GM21367 (cell line): ENCODE data around the gene SFTPD.

Experiments used
- ATAC-seq: cut with Tn5 transposase; IDR thresholded peaks from one replicate; pipeline ENCODE4 v1.9.1; 2021; ENCODE audit not compliant: unreplicated experiment

The SFTPD gene

DNA sequence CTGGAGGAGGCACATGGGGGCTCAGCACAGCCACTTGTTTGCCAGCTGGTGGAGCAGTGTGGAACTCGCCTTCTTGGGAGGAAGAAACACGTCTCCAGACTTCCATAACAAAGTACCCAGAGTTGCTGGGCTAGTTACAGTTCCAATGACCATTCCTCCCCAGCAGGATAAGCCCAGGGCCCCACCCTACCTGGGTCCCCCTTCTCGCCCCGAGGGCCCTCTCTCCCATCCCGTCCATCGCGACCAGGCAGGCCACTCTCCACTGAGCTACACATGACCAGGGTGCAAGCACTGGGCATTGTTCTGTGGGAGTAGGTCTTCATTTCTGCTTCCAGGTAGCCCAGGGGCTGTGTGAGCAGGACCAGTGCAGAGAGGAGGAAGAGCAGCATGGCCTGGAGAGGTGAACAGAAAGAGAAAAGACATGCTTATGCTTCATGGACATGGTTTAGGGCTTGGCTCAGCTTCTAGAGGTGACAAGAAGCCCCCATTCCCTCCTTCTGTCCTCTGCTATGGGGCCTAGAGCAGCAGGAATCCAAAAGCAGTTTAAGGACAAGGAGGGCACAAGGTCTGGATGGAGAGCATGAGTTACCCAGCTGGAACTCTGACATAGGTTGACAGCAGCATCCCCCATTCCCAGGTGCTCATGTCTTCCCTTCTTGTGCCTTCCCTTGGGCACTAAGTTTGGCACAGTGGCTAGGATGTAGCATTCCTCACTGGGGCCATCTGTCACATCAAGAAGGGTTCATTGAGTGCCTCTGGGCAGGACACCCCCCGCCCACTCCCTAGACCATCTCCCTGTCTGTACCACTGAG lies 2.4 kb downstream of the SFTPD start:
- no peak for ATAC-seq

DNA sequence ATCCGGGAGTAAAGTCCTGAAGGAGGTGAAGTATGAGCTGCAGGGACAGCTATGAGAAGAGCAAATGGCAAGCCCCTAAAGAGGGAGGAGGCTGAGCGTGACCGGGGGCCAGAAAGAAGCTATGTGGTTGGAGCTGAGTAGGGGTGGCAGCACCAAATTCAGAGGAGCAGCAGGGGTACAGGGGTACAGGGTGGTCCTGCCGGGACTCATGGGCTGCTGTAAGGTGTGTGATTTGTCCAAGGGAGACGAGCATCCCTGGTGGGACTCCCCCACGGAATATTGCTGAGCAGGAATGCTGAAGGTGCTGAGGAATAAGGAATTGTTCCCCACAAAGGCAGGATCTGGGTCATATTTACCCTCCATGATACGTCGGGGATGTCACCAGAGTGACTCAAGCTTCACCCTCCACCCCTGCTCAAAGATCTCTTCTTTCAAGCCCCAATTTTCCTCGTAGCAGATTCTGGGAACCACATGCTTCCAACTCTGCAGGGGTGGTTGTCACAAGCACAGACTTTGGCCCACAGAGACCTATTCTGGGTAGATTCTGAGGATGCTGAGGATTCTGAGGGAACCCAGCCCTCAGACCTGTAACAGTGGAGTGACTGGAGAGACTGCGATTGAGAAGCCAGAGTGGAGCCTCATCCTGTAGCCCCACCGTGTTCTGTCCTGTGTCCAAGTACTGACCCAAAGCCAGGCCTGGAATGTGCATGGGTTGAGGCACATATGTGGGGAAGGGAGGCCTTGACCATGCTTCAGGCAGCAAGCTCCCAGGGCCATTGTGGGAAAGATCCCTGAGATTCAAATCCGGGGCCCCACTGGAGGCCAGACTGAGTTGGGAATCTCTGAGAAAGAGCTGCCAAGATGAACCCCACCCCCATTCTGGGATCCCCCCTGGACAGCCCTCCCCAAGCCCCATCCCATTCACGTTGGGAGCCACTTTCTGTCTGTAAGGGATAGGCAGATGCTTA lies 4.2 kb downstream of the SFTPD start:
- no peak for ATAC-seq

DNA sequence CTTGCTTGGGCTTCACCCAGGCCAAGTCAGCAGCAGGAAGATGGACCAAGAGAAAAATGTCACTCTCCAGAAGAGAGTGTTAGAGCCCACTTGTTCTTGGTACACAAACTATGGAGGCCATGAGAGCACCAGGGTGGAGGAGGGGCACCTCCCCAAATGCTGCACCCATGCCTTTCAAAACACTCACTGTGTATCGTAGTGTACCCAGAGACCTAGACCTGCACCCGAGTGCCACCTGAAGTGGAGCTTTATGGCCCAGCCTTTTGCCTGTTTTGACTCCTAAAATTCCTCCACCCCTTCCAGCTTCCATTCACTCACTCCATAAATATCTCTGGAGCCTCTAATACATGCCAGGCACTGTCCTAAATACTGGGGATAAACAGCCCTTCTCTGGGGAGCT lies 5.0 kb downstream of the SFTPD start:
- no peak for ATAC-seq

DNA sequence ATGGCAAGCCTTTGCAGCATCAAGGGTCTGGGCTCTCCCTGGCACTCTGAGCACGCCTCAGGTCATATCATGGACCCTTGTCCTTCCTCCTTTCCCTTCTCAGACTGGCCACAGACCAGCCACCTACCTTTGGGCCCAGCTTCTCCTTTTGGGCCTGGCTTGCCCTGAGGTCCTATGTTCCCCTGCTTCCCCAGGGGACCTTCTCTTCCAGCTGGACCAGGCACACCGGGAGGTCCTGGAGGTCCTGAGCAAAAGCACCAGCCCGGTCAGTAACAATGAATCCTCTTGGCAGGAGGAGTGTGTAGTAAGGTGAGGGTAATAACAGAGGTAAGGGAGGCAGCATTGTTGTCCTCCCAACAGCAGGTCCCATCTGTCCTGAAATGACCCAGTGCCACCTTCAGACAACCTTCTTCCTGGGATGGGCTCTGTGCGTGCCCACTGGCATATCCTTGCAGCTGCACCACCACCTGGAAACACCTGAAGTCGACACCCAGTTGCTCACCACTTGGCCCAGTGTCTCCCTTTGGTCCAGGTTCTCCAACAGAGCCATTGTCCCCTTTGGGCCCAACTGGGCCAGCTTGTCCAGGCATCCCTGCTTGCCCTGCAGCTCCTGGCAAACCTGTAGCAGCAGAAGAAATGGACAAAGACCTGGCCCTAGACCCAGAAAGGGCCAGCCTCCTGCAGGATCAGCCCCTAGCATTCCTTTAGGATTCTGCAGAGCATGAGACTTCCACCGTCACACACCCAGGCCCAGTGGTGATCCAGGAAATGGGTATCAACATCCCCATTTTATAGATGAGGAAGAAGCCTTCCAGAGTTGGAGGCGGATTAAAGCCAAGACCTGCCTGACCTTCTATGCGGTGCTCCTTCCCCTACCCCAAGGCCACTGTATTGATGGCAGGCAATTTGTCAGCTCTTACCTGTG lies 6.4 kb downstream of the SFTPD start:
- no peak for ATAC-seq

DNA sequence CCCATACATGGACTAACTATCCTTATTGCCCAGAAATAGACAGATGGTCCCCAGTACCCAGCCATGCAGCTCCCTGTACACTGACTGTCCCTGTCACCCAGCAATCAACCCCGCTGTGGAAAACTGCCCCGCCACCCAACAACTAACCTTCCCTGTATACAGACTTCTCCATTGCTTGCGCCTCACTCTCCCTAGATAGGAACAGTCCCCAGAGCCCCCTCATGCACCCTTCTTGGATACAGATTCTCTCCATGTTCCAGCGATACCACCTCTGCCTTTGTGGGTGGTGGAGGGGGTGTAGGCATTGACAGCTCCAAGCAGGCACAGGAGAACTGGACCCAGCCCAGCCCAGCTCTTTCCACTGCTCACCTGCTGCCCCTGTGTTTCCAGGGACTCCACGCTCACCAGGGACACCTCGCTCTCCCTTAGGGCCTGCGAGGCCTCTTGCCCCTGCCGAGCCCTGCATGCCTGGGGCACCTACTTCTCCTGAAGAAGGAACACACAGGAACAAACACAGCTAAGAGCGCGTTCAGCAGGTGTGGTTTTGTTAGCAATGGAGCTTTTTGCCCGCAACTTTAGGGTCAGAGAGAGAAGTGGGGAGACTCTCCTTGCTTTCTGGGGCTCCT lies 7.2 kb downstream of the SFTPD start:
- no peak for ATAC-seq

DNA sequence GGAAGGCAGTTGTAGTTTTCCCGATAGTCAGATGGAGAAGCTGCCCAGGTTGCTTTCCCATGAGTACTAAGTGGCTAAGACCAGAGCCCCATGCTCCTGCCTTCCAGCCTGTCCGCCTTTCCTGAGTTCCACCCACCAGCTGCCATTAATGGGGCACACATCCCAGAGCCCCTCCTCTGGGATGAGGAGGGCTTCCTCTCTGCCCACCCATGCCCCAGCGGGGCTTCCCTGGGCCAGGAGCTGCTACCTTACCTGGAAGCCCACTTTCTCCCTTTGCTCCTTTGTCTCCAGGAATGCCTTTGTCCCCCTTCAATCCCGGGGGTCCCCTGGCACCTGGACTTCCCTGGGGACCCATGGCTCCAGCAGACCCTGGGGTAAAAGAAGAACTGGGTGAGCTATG lies 7.8 kb downstream of the SFTPD start:
- ATAC-seq, result no peak

DNA sequence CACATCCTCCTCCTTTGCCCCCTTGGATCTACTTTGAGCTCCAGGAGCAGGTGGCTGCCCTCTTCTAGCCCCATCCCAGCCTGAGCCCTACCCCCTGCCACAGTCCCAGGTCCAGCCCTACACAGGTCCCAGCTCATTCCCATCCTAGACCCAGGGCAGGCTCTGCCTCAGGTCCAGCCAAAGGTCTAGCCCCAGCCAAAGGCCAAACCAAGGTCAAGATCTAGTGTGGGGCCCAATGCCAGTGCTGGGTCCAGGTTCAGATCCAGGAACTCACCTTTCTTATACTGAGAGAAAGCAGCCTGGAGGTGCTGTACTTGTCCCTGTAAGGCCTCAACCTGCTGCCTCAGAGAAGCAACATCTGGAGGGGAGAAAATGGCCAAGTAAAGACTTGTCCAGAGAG lies 8.5 kb downstream of the SFTPD start:
- no peak for ATAC-seq

DNA sequence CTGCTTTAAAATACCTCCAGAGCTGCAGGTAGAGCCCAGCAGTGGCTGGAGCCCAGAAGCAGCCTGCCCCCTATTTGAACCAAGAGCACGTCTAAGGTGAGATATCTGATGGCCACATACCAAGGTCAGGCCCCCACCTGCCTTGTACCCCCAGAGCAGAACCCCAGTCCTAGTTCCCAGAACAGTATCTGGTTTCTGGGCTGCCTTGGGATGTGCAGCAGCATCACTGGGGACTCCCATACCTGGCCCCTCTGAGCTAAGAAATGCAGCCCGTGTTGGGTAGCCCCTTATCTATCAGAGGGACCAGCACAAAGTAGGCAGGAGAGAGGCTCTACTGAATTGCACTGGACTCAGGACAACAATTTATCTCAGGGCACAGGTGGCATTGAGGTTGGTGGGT lies 8.9 kb downstream of the SFTPD start:
- ATAC-seq, result no peak

DNA sequence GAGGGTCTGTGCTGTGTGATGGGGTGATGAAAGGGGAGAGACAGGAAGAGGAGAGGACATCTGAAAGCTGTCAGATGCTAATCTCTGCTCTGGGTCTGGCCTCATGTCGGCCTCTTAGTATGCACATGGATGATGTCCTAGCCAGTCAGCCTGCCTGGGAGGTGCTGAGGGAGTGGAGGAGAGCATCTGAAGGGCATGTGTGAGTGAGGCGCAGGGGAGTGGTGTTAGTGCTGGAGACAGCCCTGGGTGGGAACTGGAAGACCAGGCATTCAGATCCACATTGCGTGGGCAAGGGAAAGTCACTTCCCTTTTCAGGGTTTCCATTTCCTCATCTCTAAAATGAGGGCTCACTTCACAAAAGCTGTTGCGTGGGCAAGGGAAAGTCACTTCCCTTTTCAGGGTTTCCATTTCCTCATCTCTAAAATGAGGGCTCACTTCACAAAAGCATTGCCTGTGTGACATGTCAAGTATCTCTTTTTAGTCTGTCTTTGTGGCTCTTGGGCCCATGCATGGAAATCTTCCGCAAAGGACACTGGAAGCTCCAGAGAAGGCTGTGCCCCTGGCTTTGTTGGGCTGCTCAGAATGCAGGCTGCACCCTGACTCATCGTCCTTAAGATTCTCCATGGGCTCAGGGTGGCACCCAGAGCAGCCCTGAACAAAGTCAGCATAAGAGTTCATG lies 10.0 kb downstream of the SFTPD start:
- peak; percentile 57 for ATAC-seq

DNA sequence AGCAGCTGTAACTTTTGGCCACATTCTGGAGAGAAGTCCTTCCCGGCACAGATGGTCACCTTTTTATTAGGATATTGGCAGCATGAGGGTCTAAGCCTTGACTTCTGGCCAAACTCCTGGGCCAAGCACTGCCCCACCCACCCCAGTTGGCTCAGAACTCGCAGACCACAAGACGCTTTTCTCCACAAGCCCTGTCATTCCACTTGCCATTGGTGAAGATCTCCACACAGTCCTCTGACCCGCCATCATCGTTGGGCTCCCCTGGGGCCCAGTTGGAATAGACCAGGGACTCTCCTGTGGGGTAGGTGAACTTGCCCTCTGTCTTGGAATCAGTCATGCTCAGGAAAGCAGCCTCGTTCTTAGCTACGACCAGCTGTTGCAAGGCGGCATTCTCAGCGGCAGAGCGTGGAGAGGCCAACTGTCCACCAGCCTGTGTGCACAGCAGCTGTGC lies 11.2 kb downstream of the SFTPD start:
- no peak for ATAC-seq

DNA sequence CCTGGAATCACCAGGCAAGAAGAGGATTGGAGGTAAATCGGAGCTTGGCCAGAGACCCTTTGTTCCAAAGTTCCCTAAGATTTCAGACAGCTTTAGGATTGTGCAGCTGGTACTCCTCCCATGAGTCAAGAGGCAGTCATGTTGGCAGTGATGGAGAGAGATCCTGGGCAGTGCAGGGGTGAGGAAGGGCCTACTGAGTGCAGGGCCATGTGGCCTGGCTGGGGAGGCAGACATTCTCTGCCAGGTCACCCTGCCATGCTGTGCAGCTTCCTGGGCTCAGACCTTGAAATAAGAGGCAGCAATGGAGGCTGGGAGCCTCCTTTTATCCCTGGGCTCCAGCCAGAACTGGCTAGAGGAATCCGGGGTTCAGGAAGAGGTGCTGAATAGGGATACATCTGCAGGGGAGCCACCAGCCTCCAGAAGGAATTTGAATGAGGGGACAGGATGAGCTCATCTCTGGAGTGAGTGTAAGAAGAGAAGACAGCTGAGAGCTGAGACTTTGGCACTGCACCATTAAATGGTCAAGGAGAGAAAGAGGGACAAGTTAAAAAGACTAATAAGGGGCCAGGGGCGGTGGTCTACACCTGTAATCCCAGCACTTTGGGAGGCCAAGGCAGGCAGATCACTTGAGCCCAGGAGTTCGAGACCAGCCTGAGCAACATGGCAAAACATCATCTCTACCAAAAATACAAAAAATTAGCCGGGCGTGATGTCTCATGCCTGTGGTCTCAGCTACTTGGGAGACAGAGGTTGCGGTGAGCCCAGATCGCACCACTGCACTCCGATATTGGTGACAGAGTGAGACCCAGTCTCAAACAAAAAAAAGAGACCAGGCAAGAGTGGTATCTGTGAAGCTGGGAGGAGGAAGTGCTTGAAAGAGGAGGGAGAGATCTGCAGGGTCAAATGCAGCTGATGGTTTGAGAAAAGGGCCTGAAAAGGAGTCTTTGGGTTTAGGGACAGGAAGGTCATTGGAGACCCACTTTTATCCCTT lies 12.0 kb downstream of the SFTPD start:
- ATAC-seq, result no peak

DNA sequence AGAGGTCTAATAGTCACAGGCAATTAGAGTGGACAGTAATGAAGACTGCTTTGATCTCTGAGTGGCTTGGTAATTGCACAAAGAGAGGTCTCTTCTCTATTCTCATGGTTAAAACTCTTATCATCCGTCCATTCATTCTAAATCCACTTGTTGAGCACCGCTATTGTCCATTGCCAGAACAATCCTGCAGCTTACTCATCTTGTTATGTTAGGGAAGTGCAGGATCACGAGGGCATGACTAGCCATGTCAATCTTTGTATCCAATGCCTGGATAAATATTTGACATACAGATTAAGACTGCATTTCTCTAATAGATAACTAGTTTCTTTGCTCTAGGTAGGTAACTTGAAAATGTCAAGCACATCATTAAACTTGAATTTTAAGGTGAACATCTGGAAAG lies 14.9 kb downstream of the SFTPD start:
- no peak for ATAC-seq

DNA sequence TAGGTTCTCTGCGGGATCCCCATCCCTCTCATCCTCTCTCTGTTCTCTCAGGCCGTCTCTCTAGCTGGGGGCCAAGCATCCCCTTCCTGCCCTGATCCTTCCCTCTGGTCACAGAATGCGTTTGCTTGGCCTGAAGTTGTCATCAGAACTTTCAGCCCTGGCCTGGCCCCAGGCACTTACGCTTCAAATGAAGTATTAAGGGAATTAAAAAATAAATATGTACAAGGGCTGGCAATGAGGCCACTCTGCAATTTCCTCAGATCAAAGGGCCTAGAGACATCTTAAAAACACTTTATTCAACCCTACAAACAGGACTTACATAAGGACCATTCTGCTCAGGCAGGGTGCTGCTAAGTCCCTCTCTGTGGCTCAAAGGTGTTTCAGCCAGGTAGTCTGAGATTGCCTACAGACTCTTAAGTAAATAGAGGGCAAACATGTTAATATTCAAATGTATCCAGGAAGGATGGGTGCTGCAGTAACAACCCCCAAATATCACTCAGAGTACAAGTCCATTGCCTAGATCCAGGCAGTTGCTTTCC lies 16.0 kb downstream of the SFTPD start:
- no peak for ATAC-seq

DNA sequence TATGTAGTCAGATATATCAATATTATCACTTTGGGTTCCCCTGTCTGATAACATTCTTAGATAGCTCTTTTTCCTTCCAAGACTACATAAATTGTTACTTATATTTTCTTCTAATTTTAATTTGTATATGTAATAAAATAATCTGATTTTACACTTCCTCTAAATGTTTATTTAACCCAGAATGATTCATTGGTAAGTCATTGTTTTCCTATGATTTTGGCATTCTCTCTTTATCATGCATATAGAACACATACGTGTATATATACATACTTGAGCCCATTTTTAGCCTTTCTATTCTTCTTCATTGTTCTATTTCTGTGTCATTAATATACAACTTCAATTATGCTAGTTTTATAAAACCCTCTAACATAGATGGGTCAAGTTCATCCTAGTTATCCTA lies 16.6 kb downstream of the SFTPD start:
- no peak for ATAC-seq

DNA sequence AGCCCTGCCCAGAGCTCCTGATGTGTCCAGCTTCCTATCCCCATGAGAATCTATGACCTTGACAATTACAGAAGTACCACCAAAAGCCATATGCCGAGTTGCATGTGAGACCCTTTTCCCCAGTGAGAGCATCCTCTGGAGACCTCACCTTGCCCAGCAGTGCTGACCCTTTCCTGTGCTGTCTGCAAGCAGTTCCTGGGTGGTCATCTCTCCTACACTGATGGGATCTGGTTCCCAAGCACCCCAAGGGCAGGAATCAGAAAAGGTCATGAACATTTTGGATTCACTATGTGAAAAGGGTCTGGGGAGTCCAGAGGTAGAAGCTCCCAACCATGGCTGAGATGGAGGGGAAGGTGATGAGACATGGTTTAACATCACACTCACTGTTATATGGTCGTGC lies 18.2 kb downstream of the SFTPD start:
- ATAC-seq, result no peak

DNA sequence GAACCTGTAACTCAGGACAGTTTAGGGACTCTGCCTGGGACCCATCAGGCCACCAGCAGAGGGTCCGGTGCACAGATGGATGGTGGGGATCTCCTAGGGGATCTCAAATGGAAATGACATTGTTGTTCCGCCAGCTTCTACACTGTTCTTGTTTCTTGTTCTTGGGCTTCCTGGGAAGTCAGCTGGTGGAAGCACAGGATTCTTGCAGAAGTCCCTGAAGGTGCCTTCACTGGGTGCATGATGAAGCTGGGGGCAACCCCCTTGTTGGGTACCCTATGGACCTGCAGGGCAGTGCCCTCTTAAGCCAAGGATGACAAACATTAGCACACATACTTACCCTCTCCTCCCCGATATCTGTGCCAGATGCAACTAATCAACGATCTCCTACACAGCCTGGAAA lies 18.6 kb downstream of the SFTPD start:
- ATAC-seq, result no peak

DNA sequence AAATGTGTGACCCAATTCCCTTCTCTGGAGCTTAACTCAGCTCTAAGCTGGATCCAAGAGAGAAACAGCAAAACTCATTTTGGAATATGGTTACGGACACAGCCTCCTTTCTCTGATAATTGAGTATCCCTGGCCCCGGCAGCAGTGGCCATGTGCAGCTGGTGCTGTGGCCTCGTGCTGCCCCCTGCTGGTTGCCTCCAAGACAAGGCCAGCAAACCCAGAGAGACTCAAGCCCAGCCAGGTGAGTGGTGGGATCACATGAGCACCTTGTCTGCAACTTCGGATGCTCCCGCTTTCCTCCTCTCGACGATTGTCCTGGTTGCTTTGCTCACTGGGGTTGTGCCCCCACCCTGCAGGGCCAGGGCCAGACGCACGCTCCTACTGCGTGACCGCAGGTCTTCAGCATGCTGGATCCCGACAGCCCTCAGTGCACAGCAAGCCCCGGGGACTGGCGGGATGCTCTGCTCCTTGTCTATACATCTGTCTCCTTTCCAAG lies 19.4 kb downstream of the SFTPD start:
- peak; percentile 84 for ATAC-seq

DNA sequence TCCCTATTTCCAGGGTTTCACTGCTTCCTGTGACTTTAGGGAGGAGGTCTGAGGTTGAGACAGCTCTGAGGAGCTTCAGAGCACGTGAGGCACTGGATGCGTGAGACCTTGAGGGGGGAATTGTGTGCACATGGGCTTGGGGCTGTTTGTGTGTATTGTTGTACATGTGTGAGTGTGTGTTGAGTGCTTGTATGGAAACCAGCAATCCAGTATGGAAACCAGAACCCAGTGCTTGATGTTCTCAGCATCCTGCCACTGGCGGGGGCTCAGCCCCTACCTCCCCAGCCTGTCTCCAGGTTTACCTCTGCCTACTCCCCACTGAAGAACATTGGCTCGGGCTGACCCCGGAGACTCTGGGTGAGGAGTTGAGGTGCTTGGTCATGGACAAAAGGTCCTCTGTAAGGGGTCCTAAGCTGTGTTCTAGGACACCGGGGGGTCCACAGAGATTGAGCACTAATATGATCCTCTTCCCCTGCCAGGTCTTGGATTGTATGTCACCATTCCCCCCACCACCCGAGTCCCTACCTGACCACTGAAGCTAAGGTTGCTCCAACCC lies 20.8 kb downstream of the SFTPD start:
- ATAC-seq, result no peak
